SK-N-SH (cell line): ENCODE measurements around the gene ACTR8. TPM values are rescaled to one million over a fixed set of nuclear protein-coding genes. Genes with fewer than 3 reads are reported as not detected.
A peak's percentile ranks its signal among the peaks of the same experiment; 100 is the strongest.

Experiments
- CTCF ChIA-PET: fragments of 300-600, 350-600 bp; formaldehyde crosslinking; extraction: SDS; loops from one replicate; lab custom pipeline; 2021; lab: Yijun Ruan, JAX
- POLR2A ChIA-PET: fragments of 350-600 bp; sonication (Branson Sonifier 250); formaldehyde crosslinking; extraction: SDS; loops from one replicate; lab custom pipeline; 2020; ENCODE audit warnings: antibody characterized with exemption, inconsistent platforms; lab: Yijun Ruan, JAX
- DNase-seq: peaks from one replicate; pipeline ENCODE4 v3.0.0; 2012
- H2AFZ ChIP-seq: fragments of 200-600 bp; sonication (generic); 2 replicates; pipeline ENCODE4 v1.8.1; 2016; ENCODE audit warnings: antibody characterized with exemption, mild to moderate bottlenecking, low read depth
- H3F3A ChIP-seq: fragments of 200-600 bp; sonication (generic); replicated peaks from 2 replicates; pipeline ENCODE3; 2016; ENCODE audit warnings: antibody characterized with exemption, mild to moderate bottlenecking; ENCODE audit not compliant: insufficient read depth
- H3K27ac ChIP-seq, 2 experiments: fragments of 200-500 bp in 1 of 2; fragments of 200-600 bp in 1 of 2; sonication (Bioruptor generic) in 1 of 2; sonication (generic), shearing (Covaris generic) in 1 of 2; 2 replicates each; pipeline versions ENCODE4 v1.5.1 to v1.6.1; 2014 to 2016; ENCODE audit warnings: low read depth in 2 of 2, inconsistent platforms in 1 of 2, low read length in 1 of 2, mild to moderate bottlenecking in 1 of 2, mixed read lengths in 1 of 2
- H3K27me3 ChIP-seq: fragments of 200-600 bp; sonication (generic), shearing (Covaris generic); 2 replicates; pipeline ENCODE4 v1.6.1; 2016; ENCODE audit warnings: mixed run types; ENCODE audit not compliant: insufficient read depth
- H3K36me3 ChIP-seq, 2 experiments: fragments of 200-500 bp in 1 of 2; fragments of 200-600 bp in 1 of 2; sonication (Bioruptor generic) in 1 of 2; sonication (generic) in 1 of 2; replicated peaks in 1 of 2; 2 replicates each; pipeline versions ENCODE3 to v1.5.1; 2014 to 2016; ENCODE audit warnings: low read length in 1 of 2, mild to moderate bottlenecking in 1 of 2; ENCODE audit not compliant: insufficient read depth in 2 of 2, control insufficient read depth in 1 of 2
- H3K4me1 ChIP-seq, 2 experiments: fragments of 200-500 bp in 1 of 2; fragments of 200-600 bp in 1 of 2; sonication (Bioruptor generic) in 1 of 2; sonication (generic), shearing (Covaris generic) in 1 of 2; 2 replicates each; pipeline versions ENCODE4 v1.5.1 to v1.6.1; 2014 to 2016; ENCODE audit warnings: low read depth in 1 of 2, low read length in 1 of 2, mixed run types in 1 of 2; ENCODE audit not compliant: insufficient read depth in 2 of 2, control insufficient read depth in 1 of 2
- H3K4me2 ChIP-seq: fragments of 200-600 bp; sonication (generic), shearing (Covaris generic); 2 replicates; pipeline ENCODE4 v1.6.1; 2017; ENCODE audit warnings: mixed run types
- H3K4me3 ChIP-seq, 2 experiments: fragments of 200-500 bp in 1 of 2; fragments of 200-600 bp in 1 of 2; sonication (Bioruptor generic) in 1 of 2; sonication (generic), shearing (Covaris generic) in 1 of 2; 2 replicates each; pipeline versions ENCODE4 v1.5.1 to v1.8.1; 2014 to 2016; ENCODE audit warnings: low read depth in 2 of 2, inconsistent platforms in 1 of 2, low read length in 1 of 2, mild to moderate bottlenecking in 1 of 2, mixed read lengths in 1 of 2, moderate library complexity in 1 of 2
- H3K79me2 ChIP-seq: fragments of 200-600 bp; sonication (generic); 2 replicates; pipeline ENCODE4 v1.8.1; 2017; ENCODE audit warnings: mild to moderate bottlenecking; ENCODE audit not compliant: insufficient read depth
- H3K9ac ChIP-seq: fragments of 200-600 bp; sonication (generic); 2 replicates; pipeline ENCODE4 v1.6.1; 2017; ENCODE audit warnings: mixed run types
- H3K9me2 ChIP-seq: fragments of 200-600 bp; sonication (generic); 2 replicates; pipeline ENCODE4 v1.6.1; 2017; ENCODE audit warnings: mixed run types
- H3K9me3 ChIP-seq: fragments of 200-600 bp; sonication (generic); 2 replicates; pipeline ENCODE4 v1.6.1; 2017; ENCODE audit warnings: mixed run types, mild to moderate bottlenecking, moderate library complexity
- H4K20me1 ChIP-seq: fragments of 200-600 bp; sonication (generic); 2 replicates; pipeline ENCODE4 v1.6.1; 2017; ENCODE audit warnings: mild to moderate bottlenecking, mixed run types; ENCODE audit not compliant: insufficient read depth
- CHD2 ChIP-seq: fragments of 150-350 bp; IDR thresholded peaks from 2 replicates; pipeline ENCODE4 v1.6.1; 2018; ENCODE audit warnings: low read length; ENCODE audit not compliant: partially characterized antibody
- CTCF ChIP-seq: fragments of 200-600 bp; sonication (generic); IDR thresholded peaks from 2 replicates; pipeline ENCODE4 v1.6.1; 2017; ENCODE audit warnings: antibody characterized with exemption, mild to moderate bottlenecking, moderate library complexity
- EP300 ChIP-seq, 2 experiments: IDR thresholded peaks; 2 replicates each; pipeline versions ENCODE4 v1.4.0 to v1.6.1; 2012; ENCODE audit warnings: borderline replicate concordance in 1 of 2, low read depth in 1 of 2, low read length in 1 of 2
- EZH2phosphoT487 ChIP-seq: fragments of 200-600 bp; sonication (generic); IDR thresholded peaks from 2 replicates; pipeline ENCODE4 v1.6.1; 2017; ENCODE audit warnings: low read depth, mixed run types, mild to moderate bottlenecking, antibody characterized with exemption, moderate library complexity, borderline replicate concordance
- FOXM1 ChIP-seq: IDR thresholded peaks from 2 replicates; pipeline ENCODE4 v1.4.0; 2012; ENCODE audit warnings: low read depth, mild to moderate bottlenecking
- GABPA ChIP-seq: IDR thresholded peaks from 2 replicates; pipeline ENCODE4 v1.4.0; 2012; ENCODE audit warnings: low read depth, mild to moderate bottlenecking
- GATA2 ChIP-seq: sonication (generic); formaldehyde crosslinking; IDR thresholded peaks from 2 replicates; pipeline ENCODE4 v1.5.0; 2020; ENCODE audit warnings: mild to moderate bottlenecking, missing genetic modification reagents
- IRF3 ChIP-seq: fragments of 150-350 bp; IDR thresholded peaks from 2 replicates; pipeline ENCODE4 v1.6.1; 2016; ENCODE audit warnings: mild to moderate bottlenecking, low read depth, low read length
- MEF2A ChIP-seq: IDR thresholded peaks from 2 replicates; pipeline ENCODE4 v1.4.0; 2012; ENCODE audit warnings: low read depth, borderline replicate concordance
- MXI1 ChIP-seq: IDR thresholded peaks from 2 replicates; pipeline ENCODE4 v1.6.1; 2012; ENCODE audit warnings: mild to moderate bottlenecking, low read depth, low read length, improper control_type of control experiment
- NFIC ChIP-seq: IDR thresholded peaks from 2 replicates; pipeline ENCODE4 v1.4.0; 2012; ENCODE audit warnings: borderline replicate concordance
- PBX3 ChIP-seq: IDR thresholded peaks from 2 replicates; pipeline ENCODE4; 2012
- RCOR1 ChIP-seq: fragments of 150-350 bp; IDR thresholded peaks from 2 replicates; pipeline ENCODE4 v1.6.1; 2017; ENCODE audit warnings: antibody characterized with exemption, low read length
- RFX5 ChIP-seq: IDR thresholded peaks from 2 replicates; pipeline ENCODE4 v1.6.1; 2012; ENCODE audit warnings: mild to moderate bottlenecking, improper control_type of control experiment, low read length
- RXRA ChIP-seq: IDR thresholded peaks from 2 replicates; pipeline ENCODE4 v1.4.0; 2012; ENCODE audit warnings: low read depth, mild to moderate bottlenecking, borderline replicate concordance
- SMC3 ChIP-seq: IDR thresholded peaks from 2 replicates; pipeline ENCODE4 v1.6.1; 2012; ENCODE audit warnings: low read depth, low read length, improper control_type of control experiment
- TAF1 ChIP-seq: IDR thresholded peaks from 2 replicates; pipeline ENCODE4 v1.6.1; 2012; ENCODE audit warnings: low read depth, mild to moderate bottlenecking, low read length, moderate library complexity, borderline replicate concordance
- TCF12 ChIP-seq: IDR thresholded peaks from 2 replicates; pipeline ENCODE4 v1.4.0; 2012
- USF1 ChIP-seq: IDR thresholded peaks from 2 replicates; pipeline ENCODE4 v1.4.0; 2012; ENCODE audit warnings: low read depth, borderline replicate concordance
- ZBTB33 ChIP-seq: IDR thresholded peaks from 2 replicates; pipeline ENCODE4 v1.4.0; 2012; ENCODE audit warnings: low read depth, borderline replicate concordance
- WGBS: methylation state at CpG from one replicate; pipeline ENCODE4 v1.1.6; 2017; ENCODE audit warnings: low lambda C conversion rate; 5-methylcytosine and 5-hydroxymethylcytosine counted together
- polyA plus RNA-seq, 3 experiments: library from polyadenylated mRNA; depleted of rRNA; stranded (reverse); fragments of >200 nt; gene quantifications; 2 replicates each; pipeline ENCODE4 v1.2.3, GENCODE V29; 2012

ACTR8 gene
- polyA plus RNA-seq, 1 of the 3 experiments (the other 2 are of a cell fraction): 17.7 TPM

GRCh38 chr3:53892286-53892637 lies 10.3 kb upstream of the ACTR8 start (continued):
- TF ChIP-seq NFIC: no peak
- no peak for TF ChIP-seq TCF12
- TF ChIP-seq RCOR1: no peak
- TF ChIP-seq GATA2 (CRISPR knock-in tag): no peak
- TF ChIP-seq GABPA: no peak
- TF ChIP-seq SMC3: no peak
- TF ChIP-seq, all 33 proteins: peak for 0

- Histone ChIP-seq H3F3A (peaks cover 7% of the 10 kb centered on the region), H2AFZ (peak within 1 kb of the TSS; percentile 87), H3K4me1 (peaks cover 0 to 14% of the 10 kb centered on the region in 2 experiments; a peak in 2 of 4 replicates), H3K9me3 (no peaks in the 10 kb centered on the region), H3K4me2 (peak within 1 kb of the TSS; percentile 85), H3K4me3 (peak within 1 kb of the TSS; percentile 88 to 100), H4K20me1 (no peaks in the 10 kb centered on the region), H3K9me2 (no peaks in the 10 kb centered on the region), H3K27ac (peak within 1 kb of the TSS; percentile 78 to 81), H3K27me3 (no peaks in the 10 kb centered on the region), H3K36me3 (peaks cover 11% of the 10 kb centered on the region in 2 experiments), H3K9ac (peak within 1 kb of the TSS; percentile 78), H3K79me2 (peaks cover 47% of the 10 kb centered on the region)
- WGBS: under 1% methylated on average over 52 of the region's 73 CpGs
- DNase-seq: peak; percentile 91
- ChIA-PET POLR2A (interaction anchor here (0.9 to 1.6 kb wide), 4 partner anchors 10 to 544 kb away, joined by 3 to 8 read pairs (median 4); partner anchors contain the start of genes ACTR8 and DCP1A), CTCF (interaction anchor here (1.1 to 1.5 kb wide), 4 partner anchors 47 to 544 kb away, joined by 3 to 5 read pairs (median 3); partner anchors contain the start of gene DCP1A)
- TF ChIP-seq TCF12: no peak; the same call in 1 of the 2 replicates
- TF ChIP-seq TAF1: peak; percentile 77; the same call in 1 of the 2 replicates
- TF ChIP-seq EZH2phosphoT487: no peak
- no peak for TF ChIP-seq MEF2A
- peak; percentile 26; the same call in 1 of the 2 replicates for TF ChIP-seq ZBTB33
- TF ChIP-seq RXRA: no peak
- TF ChIP-seq NFIC: no peak
- TF ChIP-seq IRF3: no peak
- peak; percentile 78 for TF ChIP-seq CHD2
- no peak for TF ChIP-seq FOXM1
- TF ChIP-seq SMC3: no peak
- TF ChIP-seq MXI1: peak; percentile 90
- TF ChIP-seq PBX3: peak; percentile 37
- TF ChIP-seq EP300 (IDR thresholded peaks at IDR 0.05; ENCODE audit: borderline replicate concordance in 1 of 2, low read depth in 1 of 2, low read length in 1 of 2): peak in 1 of 2 experiments; percentile 41; a peak in 2 of 4 replicates
- peak; percentile 93 for TF ChIP-seq RFX5
- TF ChIP-seq CTCF: no peak
- TF ChIP-seq GATA2 (CRISPR knock-in tag): no peak
- no peak for TF ChIP-seq USF1
Measured at GRCh38 chr3:53891497-53892285, 9.7 kb upstream of the ACTR8 start, which contains the start of gene SELENOK. TSS of gene SELENOK (minus strand) at chr3:53891859.
